Measurements from ENCODE around the gene TSPEAR. TPM values are rescaled to one million over a fixed set of nuclear protein-coding genes. Genes with fewer than 3 reads are reported as not detected.

Gene TSPEAR
- total and polyA plus RNA-seq, 2 donors (not counting 1 experiment from before 2014, with no cell fraction given) = not detected

- DNase-seq (ENCODE audit: low read depth in 2 of 2) = no peak
- Histone ChIP-seq H3K9me3 (ENCODE audit: control insufficient read depth, insufficient read depth, low read depth, low read length) (no peaks in the 10 kb centered on the region), H3K4me3 (replicated peaks in 1 of 4; ENCODE audit: control extremely low read depth in 1 of 4, insufficient read depth in 1 of 4, low read depth in 3 of 4, low read length in 4 of 4) (no peak overlapping the region), H4K20me1 (ENCODE audit: control insufficient read depth, extremely low read depth, insufficient read depth, low read length) (no peaks in the 10 kb centered on the region), H3K36me3 (ENCODE audit: control insufficient read depth, insufficient read depth, low read length) (no peaks in the 10 kb centered on the region), H3K27ac (ENCODE audit: insufficient read depth, low read length) (no peak overlapping the region), H3K4me1 (ENCODE audit: control insufficient read depth, extremely low read depth, insufficient read depth, low read length) (no peaks in the 10 kb centered on the region), H2AFZ (ENCODE audit: low read length) (no peak overlapping the region), H3K27me3 (ENCODE audit: control insufficient read depth, insufficient read depth, low read length) (peaks cover 14% of the 10 kb centered on the region), H3K4me2 (ENCODE audit: extremely low read depth, insufficient read depth, low read length) (no peak overlapping the region), H3K79me2 (ENCODE audit: control insufficient read depth, insufficient read depth, low read length) (no peaks in the 10 kb centered on the region), H3K9ac (ENCODE audit: insufficient read depth, low read length) (no peak overlapping the region)
- no peak for TF ChIP-seq CTCF (conservative IDR thresholded peaks at IDR 0.05 in 1 of 2, IDR thresholded peaks at IDR 0.05 in 1 of 2; ENCODE audit: low read depth in 1 of 2, low read length in 2 of 2)
- TF ChIP-seq EZH2 (IDR thresholded peaks at IDR 0.05; ENCODE audit: low read length, missing control alignments) = no peak
Measured at GRCh38 chr21:44720170-44720569, 8.8 kb upstream of the TSPEAR start.

GRCh38 chr21:44718571-44718970 is 7.2 kb upstream of the TSPEAR start:
- no peak overlapping the region for H3K9ac ChIP-seq (ENCODE audit: insufficient read depth, low read length)
- DNase-seq (ENCODE audit: low read depth in 2 of 2) = no peak
- peaks cover 14% of the 10 kb centered on the region for H3K27me3 ChIP-seq (ENCODE audit: control insufficient read depth, insufficient read depth, low read length)
- no peak overlapping the region for H3K4me2 ChIP-seq (ENCODE audit: extremely low read depth, insufficient read depth, low read length)
- H3K79me2 ChIP-seq (ENCODE audit: control insufficient read depth, insufficient read depth, low read length) = no peaks in the 10 kb centered on the region
- H3K27ac ChIP-seq (ENCODE audit: insufficient read depth, low read length) = no peak overlapping the region
- no peaks in the 10 kb centered on the region for H3K9me3 ChIP-seq (ENCODE audit: control insufficient read depth, insufficient read depth, low read depth, low read length)
- no peaks in the 10 kb centered on the region for H3K4me1 ChIP-seq (ENCODE audit: control insufficient read depth, extremely low read depth, insufficient read depth, low read length)
- H3K4me3 ChIP-seq (replicated peaks in 1 of 4; ENCODE audit: control extremely low read depth in 1 of 4, insufficient read depth in 1 of 4, low read depth in 3 of 4, low read length in 4 of 4) = no peak overlapping the region
- no peaks in the 10 kb centered on the region for H4K20me1 ChIP-seq (ENCODE audit: control insufficient read depth, extremely low read depth, insufficient read depth, low read length)
- H2AFZ ChIP-seq (ENCODE audit: low read length) = no peak overlapping the region
- TF ChIP-seq EZH2 (IDR thresholded peaks at IDR 0.05; ENCODE audit: low read length, missing control alignments) = no peak
- TF ChIP-seq CTCF (conservative IDR thresholded peaks at IDR 0.05 in 1 of 2, IDR thresholded peaks at IDR 0.05 in 1 of 2; ENCODE audit: low read depth in 1 of 2, low read length in 2 of 2) = no peak
- H3K36me3 ChIP-seq (ENCODE audit: control insufficient read depth, insufficient read depth, low read length) = no peaks in the 10 kb centered on the region

DNA sequence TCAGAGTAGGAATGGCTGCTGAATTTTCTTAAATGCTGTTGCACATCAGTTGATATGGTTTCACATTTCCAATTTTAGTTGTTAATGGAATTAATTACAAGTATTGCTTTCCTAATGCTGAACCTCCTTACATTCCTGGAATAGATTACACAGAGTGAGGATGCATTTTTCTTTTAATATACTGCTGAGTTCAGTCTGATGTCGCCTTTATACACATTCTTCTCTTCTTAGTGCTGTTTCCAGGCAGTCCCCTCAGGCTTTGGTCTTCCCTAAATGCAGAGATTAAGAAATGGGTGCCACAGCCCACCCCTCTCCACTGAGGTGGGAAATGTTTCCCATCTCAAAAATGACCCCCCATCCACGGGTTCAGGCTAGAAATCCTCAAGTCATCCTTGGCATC is 6.7 kb upstream of the TSPEAR start:
- Histone ChIP-seq H3K27ac (ENCODE audit: insufficient read depth, low read length) (no peak overlapping the region), H4K20me1 (ENCODE audit: control insufficient read depth, extremely low read depth, insufficient read depth, low read length) (no peaks in the 10 kb centered on the region), H3K79me2 (ENCODE audit: control insufficient read depth, insufficient read depth, low read length) (no peaks in the 10 kb centered on the region), H3K4me1 (ENCODE audit: control insufficient read depth, extremely low read depth, insufficient read depth, low read length) (no peaks in the 10 kb centered on the region), H3K36me3 (ENCODE audit: control insufficient read depth, insufficient read depth, low read length) (no peaks in the 10 kb centered on the region), H3K27me3 (ENCODE audit: control insufficient read depth, insufficient read depth, low read length) (peaks cover 14% of the 10 kb centered on the region), H3K9me3 (ENCODE audit: control insufficient read depth, insufficient read depth, low read depth, low read length) (no peaks in the 10 kb centered on the region), H3K4me2 (ENCODE audit: extremely low read depth, insufficient read depth, low read length) (no peak overlapping the region), H2AFZ (ENCODE audit: low read length) (no peak overlapping the region), H3K9ac (ENCODE audit: insufficient read depth, low read length) (no peak overlapping the region), H3K4me3 (replicated peaks in 1 of 4; ENCODE audit: control extremely low read depth in 1 of 4, insufficient read depth in 1 of 4, low read depth in 3 of 4, low read length in 4 of 4) (no peak overlapping the region)
- no peak for TF ChIP-seq EZH2 (IDR thresholded peaks at IDR 0.05; ENCODE audit: low read length, missing control alignments)
- no peak for TF ChIP-seq CTCF (conservative IDR thresholded peaks at IDR 0.05 in 1 of 2, IDR thresholded peaks at IDR 0.05 in 1 of 2; ENCODE audit: low read depth in 1 of 2, low read length in 2 of 2)
- no peak for DNase-seq (ENCODE audit: low read depth in 2 of 2)

Data from fibroblast of lung (primary cell).